GM19043 (cell line): ENCODE measurements around the gene FUT7.
"Not testable (repeated sequence)": the region's sequence is repeated elsewhere in the genome, so short reads cannot be mapped to it uniquely, and the experiment has no call there.

Source experiments
- ATAC-seq: cut with Tn5 transposase; IDR thresholded peaks from one replicate; pipeline ENCODE4 v1.9.1; 2021; ENCODE audit warnings: low read depth; ENCODE audit not compliant: unreplicated experiment

Gene FUT7

GRCh38 chr9:137066096-137066861 lies 34.4 kb upstream of the FUT7 start:
- no peak for ATAC-seq

- no peak for ATAC-seq
Observed at GRCh38 chr9:137065336-137065967, 33.6 kb upstream of the FUT7 start.

GRCh38 chr9:137064880-137065164 lies 32.9 kb upstream of the FUT7 start:
- no peak for ATAC-seq

GRCh38 chr9:137064027-137064879 lies 32.4 kb upstream of the FUT7 start:
- no peak for ATAC-seq

- ATAC-seq, result no peak
Observed at GRCh38 chr9:137063311-137064026, 31.6 kb upstream of the FUT7 start.

- ATAC-seq, result not testable (repeated sequence)
Observed at GRCh38 chr9:137062798-137063197, 30.9 kb upstream of the FUT7 start.

- ATAC-seq, result no peak
Observed at GRCh38 chr9:137062384-137062783, 30.5 kb upstream of the FUT7 start.

GRCh38 chr9:137058521-137059234 lies 26.8 kb upstream of the FUT7 start:
- no peak for ATAC-seq

GRCh38 chr9:137057545-137057944 lies 25.7 kb upstream of the FUT7 start:
- no peak for ATAC-seq

- no peak for ATAC-seq
Observed at GRCh38 chr9:137056739-137057415, 25.0 kb upstream of the FUT7 start.

- ATAC-seq, result no peak
Observed at GRCh38 chr9:137055385-137056364, 23.8 kb upstream of the FUT7 start.

GRCh38 chr9:137054932-137055384 lies 23.1 kb upstream of the FUT7 start:
- ATAC-seq, result no peak

GRCh38 chr9:137053944-137054931 lies 22.4 kb upstream of the FUT7 start, which contains the start of gene ENTPD2:
ENTPD2 (minus strand) TSS chr9:137054061; CDS start chr9:137053997, 64 bp downstream.
- ATAC-seq, result no peak

- ATAC-seq, result no peak
Observed at GRCh38 chr9:137052998-137053943, 21.4 kb upstream of the FUT7 start.

- no peak for ATAC-seq
Observed at GRCh38 chr9:137052293-137052692, 20.4 kb upstream of the FUT7 start.

- ATAC-seq, result no peak
Observed at GRCh38 chr9:137051145-137051724, 19.3 kb upstream of the FUT7 start.
